GF-D8 (cell line): ENCODE results near the gene YPEL2.

Source experiments
- DNase-seq: peaks from one replicate; lab custom pipeline; 2025; lab: John Stamatoyannopoulos, UW

YPEL2 gene

DNA sequence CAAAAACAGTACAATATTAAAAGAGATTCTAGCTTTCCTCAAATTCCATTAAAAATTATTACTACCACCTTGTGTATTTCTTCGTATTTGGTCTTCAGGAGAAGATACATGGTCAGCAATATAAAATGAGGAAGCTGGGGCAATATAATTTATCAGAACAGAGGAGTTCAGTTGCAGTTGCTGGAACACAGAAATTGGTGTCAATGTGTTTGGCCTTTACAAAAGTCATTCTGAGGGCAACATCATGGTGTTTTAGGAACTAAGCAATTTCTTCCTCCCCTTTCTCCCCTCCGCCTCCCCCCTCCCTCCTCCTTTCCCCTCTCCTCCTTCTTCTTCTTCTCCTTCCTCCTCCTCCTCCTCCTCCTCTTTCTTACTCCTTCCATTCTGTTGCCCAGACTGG lies 102.1 kb downstream of the YPEL2 start:
- no peak for DNase-seq

- no peak for DNase-seq
These were observed 103.0 kb downstream of the YPEL2 start for GRCh38 chr17:59434429-59434828.

DNA sequence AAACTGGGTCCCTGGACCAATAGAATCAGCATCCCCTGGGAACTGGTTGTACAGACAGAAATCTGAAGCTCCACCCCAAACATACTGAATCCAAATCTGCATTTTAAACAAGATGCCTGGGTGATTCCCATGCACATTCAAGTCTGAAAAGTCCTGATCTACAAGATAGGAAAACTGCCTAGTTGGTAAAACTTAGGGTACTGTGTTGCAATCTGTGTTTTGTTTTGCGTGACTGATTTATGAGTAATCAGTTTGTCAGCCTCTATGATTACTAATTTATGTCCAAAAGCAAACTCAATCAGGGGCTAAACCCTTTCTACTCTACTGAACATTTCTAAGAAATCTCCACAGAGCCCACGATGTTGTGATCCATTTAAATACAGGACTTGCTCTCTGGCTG lies 103.8 kb downstream of the YPEL2 start:
- no peak for DNase-seq

DNA sequence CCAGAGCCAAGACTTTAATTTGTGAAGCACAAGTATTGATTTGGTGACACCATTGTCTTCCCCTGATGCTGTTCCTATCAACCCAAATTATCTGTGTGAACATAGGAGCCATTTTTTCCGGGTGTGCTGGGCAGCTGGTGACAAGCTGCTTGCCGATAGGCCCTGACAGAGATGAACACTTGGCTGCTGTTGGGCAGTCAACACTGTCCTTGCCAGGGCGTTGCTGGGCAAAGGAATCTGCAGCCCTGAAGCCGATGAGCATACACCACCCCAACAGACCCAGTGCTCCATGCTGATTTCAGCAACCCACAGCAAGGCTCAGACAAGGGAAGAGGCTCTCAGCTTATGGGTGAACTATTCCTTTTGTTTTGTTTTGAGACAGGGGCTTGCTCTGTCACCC lies 105.4 kb downstream of the YPEL2 start:
- no peak for DNase-seq

DNA sequence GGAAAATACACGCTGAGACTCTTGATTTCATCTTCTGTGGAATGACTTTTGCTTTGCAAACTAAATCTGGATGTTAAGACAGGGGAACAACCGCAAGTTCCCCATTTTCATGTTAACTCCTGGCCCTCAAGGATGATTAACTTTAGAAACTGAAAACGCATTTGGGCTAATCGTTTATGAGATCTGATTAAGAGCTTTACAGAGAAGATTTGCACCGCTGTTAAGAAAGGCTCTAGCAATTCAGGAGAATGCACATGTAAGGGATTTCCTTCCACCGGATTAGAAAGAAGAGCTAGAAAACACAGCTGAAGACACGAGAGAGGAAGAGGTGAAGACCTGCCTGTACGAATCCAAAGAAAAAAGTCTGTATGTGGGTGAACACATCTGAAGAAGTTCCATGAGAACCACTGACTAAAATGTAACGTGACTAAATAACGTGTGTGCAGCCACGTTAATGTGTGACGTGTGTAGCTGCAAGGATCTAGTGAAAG lies 106.4 kb downstream of the YPEL2 start:
- DNase-seq = no peak

GRCh38 chr17:59439262-59439661 lies 107.8 kb downstream of the YPEL2 start:
- DNase-seq = no peak

DNA sequence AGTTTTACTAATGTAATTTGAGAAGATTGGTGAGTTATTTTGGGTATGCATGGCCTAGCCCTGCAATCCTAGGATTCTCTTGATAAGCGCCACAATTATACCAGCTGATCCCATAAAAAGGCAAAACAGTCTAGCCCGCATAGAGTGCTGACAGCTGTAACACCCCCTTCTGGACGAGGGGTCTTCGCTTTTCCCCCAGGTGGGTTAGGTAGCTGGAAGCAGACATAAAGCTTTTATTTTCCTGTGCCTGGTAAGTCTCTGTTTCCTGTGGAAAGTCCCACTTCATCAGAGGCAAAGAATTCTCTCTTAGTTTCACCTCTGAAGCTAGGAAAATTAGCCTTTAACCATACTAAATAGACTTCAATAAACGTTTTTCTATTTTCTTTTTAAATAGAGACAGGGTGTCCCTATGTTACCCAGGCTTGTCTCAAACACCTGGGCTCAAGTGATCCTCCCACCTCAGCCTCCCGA lies 108.3 kb downstream of the YPEL2 start:
- no peak for DNase-seq

DNA sequence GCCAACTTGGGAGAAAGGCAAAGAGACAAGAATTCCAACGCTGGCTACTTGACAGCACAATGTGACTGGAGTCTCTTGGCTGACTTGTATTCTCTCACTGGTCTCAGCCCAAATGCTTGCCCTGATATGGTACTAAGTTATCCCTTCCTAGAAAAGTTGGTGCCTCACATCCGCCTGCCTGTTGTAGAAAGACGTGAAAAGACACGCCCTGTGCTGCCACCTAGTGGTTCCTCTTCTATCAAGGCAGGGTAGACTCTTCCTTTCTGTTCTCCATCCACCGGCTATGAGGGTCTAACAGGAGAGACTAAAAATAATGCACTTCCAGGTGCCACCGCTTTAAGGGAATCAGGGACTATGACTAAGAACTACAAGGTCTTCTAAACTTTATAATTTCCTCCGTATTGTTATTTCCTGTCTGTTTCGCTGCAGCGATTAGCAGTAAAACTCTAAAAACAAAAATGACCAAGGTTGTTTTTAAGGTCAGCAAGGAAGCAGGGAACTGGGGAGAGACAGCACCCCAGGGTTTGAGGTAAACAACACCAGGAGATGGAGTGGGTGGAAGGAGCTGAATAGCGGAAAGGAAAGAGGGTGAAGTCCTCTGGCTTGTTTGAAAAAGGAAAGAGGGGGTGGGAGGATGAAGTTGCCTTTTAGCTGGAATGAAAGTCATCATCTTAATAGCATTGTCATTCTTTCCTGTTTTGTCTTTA lies 109.5 kb downstream of the YPEL2 start:
- DNase-seq = peak; percentile 59

DNA sequence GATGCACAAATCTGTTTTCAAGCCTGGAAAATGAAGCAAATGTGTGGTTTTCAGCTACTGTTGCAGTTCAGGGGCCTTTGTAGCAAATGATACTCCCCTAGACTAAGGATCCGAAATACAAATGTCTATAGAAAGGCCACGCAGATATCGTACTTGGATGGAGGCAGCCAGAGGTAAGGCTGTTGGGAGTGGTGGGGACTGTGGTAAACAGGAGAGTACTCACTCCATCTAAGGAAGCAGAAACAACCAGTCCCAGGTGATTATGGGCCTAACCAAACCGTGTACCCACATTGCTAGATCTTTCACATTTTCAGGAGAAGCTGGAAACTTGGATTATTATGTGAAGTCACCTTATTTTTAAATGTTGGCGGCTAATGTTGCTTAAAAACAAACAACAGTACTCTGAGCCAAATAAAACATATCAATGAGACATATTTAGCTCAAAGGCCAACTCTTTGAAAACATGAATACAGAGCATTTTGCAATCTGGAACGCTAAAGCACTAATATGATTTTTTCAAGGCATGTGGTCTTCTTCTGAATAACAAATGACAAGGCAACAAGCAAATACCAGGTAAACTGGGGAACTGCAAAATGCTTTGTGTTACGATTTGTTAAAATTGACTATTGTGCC lies 110.1 kb downstream of the YPEL2 start:
- DNase-seq = no peak

DNA sequence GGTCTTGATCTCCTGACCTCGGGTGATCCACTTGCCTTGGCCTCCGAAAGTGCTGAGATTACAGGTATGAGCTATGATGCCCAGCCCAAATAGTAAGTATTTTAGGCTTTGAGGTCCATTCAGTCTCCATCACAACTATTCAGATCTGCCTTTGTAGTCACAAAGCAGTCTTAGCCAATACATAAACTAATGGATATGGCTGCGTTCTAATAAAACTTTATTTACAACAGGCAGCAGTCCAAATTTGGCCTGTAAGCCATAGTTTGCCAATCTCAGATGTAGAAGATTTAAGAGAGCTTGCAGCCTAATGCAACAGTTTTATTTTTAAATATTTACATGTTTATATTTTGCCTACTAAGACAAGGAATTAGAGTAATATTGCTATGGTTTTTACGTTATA lies 111.7 kb downstream of the YPEL2 start:
- no peak for DNase-seq
